Neuron (in vitro differentiated cells): ENCODE results near the gene SLC9A8.

Experiments used
- H2AFZ ChIP-seq: one replicate; pipeline ENCODE4 v1.6.1; 2013; ENCODE audit warnings: low read depth, mild to moderate bottlenecking, inconsistent platforms, low read length, moderate library complexity
- H3K27me3 ChIP-seq: one replicate; pipeline ENCODE4 v1.6.1; 2013; ENCODE audit warnings: low read length; ENCODE audit not compliant: insufficient read depth
- H3K36me3 ChIP-seq: one replicate; pipeline ENCODE4 v1.6.1; 2013; ENCODE audit warnings: low read length; ENCODE audit not compliant: insufficient read depth
- H3K4me1 ChIP-seq: one replicate; pipeline ENCODE4 v1.6.1; 2013; ENCODE audit warnings: low read length; ENCODE audit not compliant: insufficient read depth
- H3K4me3 ChIP-seq: 2 replicates; pipeline ENCODE4 v1.5.1; 2013; ENCODE audit warnings: mild to moderate bottlenecking, low read length, moderate library complexity
- H3K9me3 ChIP-seq: one replicate; pipeline ENCODE4 v1.6.1; 2013; ENCODE audit warnings: low read length

The SLC9A8 gene

DNA sequence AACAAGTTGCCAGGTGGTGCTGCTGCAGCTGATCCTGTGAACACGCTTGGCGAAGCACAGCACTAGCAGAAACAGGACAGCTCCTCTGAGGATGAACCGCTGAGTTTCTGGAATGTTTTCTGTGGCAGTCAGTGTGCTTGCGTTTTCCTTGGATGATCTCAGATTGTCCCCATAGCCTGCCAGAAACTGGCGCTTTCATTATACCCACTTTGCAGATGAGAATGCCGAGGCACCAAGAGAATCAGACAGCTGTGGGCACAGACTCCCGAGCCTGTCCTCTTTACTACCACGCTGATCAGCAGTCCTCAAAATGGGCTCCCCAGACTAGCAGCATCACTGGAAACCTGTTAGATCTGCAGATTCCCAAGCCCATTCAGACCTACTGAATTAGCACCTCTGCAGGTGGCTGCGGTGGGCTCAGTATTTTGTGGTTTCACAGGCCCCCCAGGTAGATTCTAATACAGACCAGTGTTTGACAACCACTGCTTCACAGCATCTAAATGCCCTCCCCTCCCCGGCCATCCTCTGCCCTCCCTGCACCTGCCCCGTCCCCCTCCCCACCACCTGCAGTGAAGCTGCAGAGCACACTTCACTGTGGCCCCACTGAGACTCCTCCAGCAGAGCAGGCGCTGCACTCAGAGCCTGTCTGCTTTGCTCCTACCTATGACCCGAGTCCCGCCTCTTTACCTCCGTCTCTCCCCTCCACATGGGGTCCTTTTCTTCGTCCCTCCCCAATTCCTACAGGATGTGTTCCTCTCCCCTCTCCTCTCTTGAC lies 73.1 kb downstream of the SLC9A8 start:
- no peak overlapping the region for H3K4me3 ChIP-seq
- H3K4me1 ChIP-seq = peaks cover 25% of the 10 kb centered on the region
- no peaks in the 10 kb centered on the region for H3K27me3 ChIP-seq
- peaks cover 42% of the 10 kb centered on the region for H3K36me3 ChIP-seq
- H2AFZ ChIP-seq = no peak overlapping the region
- H3K9me3 ChIP-seq = no peaks in the 10 kb centered on the region

DNA sequence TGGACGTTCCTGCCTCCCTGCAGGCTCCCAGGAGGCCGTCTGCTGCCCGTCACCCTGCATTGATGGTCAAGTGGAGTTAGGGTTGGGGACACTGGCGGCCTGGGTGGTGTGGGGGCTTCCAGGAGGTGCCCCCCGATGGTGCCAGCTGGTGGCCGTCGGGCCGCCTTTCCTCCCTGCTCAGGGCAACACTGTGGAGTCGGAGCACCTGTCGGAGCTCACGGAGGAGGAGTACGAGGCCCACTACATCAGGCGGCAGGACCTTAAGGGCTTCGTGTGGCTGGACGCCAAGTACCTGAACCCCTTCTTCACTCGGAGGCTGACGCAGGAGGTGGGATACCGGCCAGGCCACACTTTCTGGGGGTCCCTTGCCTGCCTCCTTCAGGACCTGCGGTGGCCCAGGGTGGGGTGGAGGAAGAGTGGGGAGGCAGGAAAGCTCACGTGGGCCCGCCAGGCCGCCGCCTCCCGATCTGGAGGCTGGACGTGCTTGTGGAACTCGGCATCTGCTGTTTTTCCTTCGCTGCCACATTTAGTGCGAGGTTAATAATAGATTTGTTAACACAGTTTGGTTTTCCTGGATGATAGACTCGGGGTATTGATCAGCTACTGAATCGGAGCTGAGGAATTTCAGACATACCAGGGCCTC lies 74.1 kb downstream of the SLC9A8 start:
- Histone ChIP-seq H3K27me3 (no peaks in the 10 kb centered on the region), H2AFZ (no peak overlapping the region), H3K36me3 (peaks cover 38% of the 10 kb centered on the region), H3K9me3 (no peaks in the 10 kb centered on the region), H3K4me1 (peaks cover 35% of the 10 kb centered on the region), H3K4me3 (no peak overlapping the region)

DNA sequence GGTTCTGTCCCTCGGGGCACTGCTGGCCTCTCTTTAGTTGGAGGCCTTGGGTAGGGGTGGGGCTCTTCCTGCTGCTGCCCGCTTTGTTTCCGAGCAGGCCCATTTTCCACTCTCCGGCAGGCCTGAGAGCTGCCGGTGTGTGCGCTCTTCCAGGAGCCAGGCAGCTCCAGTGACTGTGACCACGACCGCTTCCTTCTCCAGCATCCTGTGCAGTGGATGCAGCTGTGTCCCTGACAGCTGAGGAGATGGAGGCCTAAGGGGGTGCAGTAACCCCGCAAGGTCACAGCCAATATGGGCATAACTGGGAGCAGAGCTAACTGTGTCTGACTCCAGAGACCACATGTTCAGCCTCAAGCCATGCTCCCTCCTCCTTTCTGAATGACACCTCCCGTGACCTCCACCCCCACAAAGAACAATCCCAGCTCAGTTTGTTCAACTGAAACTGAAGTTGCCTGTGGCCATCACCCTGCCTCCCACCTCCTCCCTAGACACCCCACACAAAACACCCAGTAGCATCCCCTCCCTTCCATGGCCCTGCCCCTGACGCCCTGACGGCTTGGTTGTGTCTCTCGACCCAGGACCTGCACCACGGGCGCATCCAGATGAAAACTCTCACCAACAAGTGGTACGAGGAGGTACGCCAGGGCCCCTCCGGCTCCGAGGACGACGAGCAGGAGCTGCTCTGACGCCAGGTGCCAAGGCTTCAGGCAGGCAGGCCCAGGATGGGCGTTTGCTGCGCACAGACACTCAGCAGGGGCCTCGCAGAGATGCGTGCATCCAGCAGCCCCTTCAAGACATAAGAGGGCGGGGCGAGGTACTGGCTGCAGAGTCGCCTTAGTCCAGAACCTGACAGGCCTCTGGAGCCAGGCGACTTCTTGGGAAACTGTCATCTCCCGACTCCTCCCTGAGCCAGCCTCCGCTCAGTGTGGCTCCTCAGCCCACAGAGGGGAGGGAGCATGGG lies 74.9 kb downstream of the SLC9A8 start:
- Histone ChIP-seq H2AFZ (no peak overlapping the region), H3K27me3 (no peaks in the 10 kb centered on the region), H3K4me3 (no peak overlapping the region), H3K36me3 (peaks cover 34% of the 10 kb centered on the region), H3K4me1 (peaks cover 43% of the 10 kb centered on the region), H3K9me3 (no peaks in the 10 kb centered on the region)

DNA sequence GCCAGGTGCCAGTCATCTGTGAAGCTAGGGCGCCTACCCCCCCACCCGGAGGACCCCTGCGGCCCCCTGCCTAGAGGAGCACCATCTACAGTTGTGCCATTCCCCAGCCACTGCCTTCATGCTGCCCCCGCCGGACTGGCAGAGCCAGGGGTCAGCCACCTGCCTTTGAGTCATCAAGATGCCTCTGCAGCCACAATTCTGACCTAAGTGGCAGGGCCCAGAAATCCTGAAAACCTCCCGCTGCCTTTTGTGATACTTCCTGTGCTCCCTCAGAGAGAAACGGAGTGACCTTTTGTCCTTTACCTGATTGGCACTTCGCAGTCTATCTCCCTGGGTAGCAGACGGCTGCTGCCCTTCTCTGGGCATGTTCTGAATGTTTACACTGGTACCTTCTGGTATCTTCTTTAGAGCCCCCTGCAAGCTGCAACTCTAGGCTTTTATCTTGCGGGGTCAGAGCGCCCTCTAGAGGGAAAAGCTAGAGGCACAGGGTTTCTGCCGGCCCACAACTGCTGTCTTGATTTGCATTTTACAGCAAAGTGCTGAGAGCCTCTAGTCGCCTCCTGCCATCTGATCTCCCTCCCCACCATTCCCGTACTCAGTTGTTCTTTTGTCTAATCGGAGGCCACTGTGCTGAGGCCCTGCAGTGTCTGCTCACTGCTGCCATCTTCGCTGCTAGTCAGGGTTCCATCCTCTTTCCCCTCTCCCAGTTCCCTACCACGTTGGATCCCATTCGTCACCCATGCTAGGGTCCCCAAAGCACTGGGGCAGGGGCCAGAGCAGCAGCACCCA lies 75.8 kb downstream of the SLC9A8 start:
- peaks cover 29% of the 10 kb centered on the region for H3K36me3 ChIP-seq
- no peak overlapping the region for H2AFZ ChIP-seq
- H3K9me3 ChIP-seq = no peaks in the 10 kb centered on the region
- H3K27me3 ChIP-seq = no peaks in the 10 kb centered on the region
- H3K4me3 ChIP-seq = no peak overlapping the region
- peaks cover 52% of the 10 kb centered on the region for H3K4me1 ChIP-seq

DNA sequence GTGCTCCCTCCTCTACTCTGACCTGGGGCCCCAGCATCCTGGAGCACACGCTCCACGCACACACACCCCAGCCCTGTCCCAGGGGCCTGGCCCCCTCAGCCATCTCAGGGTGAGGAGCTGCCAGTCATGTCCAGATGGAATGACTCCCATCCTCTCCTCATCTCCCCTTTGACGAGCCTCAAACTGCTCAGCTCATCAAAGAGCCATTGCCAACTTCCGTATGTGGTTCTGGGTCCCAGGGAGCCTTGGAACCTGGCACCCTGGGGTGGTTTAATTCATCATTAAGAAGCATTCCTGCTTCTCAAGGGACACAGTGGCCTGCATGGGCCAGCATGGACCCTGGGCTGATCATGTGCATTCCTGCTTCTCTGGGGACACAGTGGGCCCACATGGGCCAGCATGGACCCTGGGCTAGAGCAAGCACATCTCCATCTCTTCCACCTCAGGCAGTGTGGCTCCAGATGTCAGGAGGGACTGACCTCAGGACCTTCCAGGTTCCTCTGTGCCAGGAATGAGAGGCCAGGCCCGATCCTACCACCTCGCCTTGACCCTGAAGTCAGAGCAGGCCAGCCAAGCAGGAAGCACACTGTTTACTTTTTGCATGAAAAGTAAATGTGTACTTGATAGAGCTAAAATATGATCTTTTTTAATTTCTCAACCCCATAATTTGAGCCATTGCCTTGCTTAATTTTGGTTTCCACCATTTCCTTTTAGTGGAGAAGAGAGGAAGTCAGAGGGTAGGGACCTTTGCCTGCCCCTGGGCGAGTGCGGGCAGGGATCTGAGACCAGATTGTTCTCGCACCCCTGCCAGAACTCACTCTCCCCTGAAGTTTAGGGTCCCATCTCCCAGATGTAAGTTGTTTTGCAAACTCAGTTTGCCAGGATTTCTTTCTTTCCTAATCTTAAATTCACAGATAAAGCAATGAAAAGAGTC lies 76.6 kb downstream of the SLC9A8 start:
- no peaks in the 10 kb centered on the region for H3K27me3 ChIP-seq
- H3K36me3 ChIP-seq = peaks cover 22% of the 10 kb centered on the region
- H3K4me3 ChIP-seq = no peak overlapping the region
- no peaks in the 10 kb centered on the region for H3K9me3 ChIP-seq
- H2AFZ ChIP-seq = no peak overlapping the region
- peaks cover 58% of the 10 kb centered on the region for H3K4me1 ChIP-seq

DNA sequence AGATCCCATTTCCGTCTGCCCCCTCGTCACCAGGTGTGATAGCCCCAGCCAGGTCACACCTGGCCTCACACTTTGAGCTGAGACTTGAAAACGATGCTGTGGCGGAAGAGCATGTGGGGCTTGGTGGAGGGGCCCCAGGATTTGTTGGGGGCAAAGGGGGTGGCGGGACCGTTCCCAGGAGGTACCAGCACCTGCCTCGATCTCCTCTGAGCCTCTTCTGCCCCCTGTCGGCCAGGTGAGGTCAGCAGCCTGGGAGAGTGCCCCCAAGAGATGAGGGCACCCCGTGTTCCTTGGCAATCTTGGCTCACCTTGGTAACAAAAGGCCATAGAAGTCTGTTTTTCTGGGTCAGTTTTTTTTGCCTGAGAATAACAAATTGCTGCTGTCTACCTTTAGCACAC lies 77.3 kb downstream of the SLC9A8 start:
- Histone ChIP-seq H3K4me1 (peaks cover 58% of the 10 kb centered on the region), H3K4me3 (no peak overlapping the region), H3K9me3 (no peaks in the 10 kb centered on the region), H3K36me3 (peaks cover 18% of the 10 kb centered on the region), H3K27me3 (no peaks in the 10 kb centered on the region), H2AFZ (no peak overlapping the region)

DNA sequence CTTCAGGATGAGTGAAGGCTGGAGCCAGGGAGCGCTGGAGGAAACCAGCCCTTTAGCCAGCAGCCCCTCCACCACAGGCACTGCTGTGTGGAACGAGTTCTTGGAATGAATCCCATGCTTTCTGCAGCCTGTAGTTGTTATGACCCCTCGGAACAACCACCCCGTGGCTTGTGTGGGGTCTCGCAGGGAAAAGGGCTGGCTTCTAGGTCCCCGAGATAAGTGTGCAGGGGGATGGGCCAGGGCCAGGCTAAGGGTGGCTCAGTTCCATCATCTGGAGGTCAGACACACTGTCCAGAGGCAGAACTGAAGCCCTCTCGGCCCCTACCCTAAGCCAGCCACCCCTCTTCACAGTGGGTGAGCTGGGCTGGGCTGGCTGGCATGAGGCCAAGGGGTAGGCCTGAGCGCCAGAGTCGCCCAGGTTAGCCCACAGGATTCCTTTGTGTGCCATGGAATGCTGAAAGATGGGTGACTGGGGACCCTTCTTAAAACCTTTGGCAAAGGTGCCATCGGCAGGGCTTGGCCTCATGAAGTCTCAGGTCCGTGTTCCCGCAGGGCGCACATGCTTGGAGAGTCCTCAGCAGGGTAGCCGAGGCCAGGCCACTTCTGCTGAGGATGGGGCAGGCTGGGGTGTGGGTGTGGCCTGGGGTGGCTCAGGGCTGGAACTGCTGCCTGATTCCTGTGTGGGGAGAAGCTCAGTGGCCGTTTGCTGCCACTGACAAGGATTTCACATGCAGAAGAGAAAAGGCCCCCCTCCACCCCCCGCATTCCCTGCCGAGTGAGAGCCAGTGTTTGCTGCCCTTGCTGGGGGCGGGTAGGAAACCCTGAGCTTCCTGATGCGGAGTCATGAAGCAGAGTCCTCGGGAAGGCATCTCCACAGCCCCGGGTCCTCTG lies 78.1 kb downstream of the SLC9A8 start:
- H2AFZ ChIP-seq = no peak overlapping the region
- peaks cover 58% of the 10 kb centered on the region for H3K4me1 ChIP-seq
- no peak overlapping the region for H3K4me3 ChIP-seq
- H3K27me3 ChIP-seq = no peaks in the 10 kb centered on the region
- peaks cover 11% of the 10 kb centered on the region for H3K36me3 ChIP-seq
- no peaks in the 10 kb centered on the region for H3K9me3 ChIP-seq

DNA sequence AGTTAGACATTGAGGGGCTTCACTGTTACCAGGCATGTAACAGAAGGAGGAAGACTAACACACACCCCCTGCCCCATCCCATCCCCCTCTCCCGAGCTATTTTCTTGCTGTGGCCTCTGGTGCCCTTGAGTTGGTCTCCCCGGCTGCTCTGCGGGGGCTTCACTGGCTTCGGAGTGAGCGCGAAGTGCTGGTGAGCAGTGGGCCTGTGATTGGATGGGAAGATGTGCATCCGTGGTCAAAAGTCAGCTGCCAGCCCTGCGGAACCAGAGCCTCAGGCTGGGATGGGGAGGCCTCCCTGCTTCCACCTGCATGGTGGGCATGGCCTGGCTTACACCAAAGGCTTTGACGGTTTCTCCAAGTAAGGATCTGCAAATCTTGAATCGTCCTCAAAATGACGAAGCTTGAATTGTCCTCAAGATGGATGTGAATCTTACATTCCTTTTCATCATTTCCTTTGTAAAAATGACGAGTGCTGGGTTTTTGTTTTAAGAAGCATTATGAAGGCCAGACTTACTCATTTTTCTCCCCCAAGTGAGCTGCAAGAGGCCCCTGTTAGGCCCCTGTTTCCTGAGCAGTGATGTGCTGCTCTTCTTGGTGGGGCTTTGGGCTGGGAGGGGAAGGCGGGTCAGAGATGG lies 79.0 kb downstream of the SLC9A8 start:
- no peaks in the 10 kb centered on the region for H3K27me3 ChIP-seq

DNA sequence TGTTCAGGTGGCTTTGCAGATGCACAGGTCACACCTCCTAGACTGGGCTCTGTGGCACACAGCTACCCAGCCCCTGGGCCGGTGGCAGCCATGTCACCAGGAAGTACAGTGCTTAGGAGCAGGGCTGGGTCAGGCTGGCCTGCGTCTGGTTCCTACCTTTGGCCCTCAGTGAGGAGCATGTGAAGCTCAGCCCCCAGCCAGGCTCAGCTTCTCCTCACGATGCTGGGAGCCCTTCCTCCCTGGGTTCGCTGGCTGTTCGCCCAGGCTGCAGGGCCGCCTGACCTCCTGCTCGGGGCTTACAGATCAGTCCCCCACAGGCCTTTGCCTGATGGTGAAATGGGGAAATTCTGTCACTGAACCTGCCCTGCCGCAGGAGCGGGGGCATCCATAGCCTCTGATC lies 79.6 kb downstream of the SLC9A8 start:
- Histone ChIP-seq H2AFZ (no peak overlapping the region), H3K4me1 (peaks cover 57% of the 10 kb centered on the region), H3K9me3 (no peaks in the 10 kb centered on the region), H3K4me3 (no peak overlapping the region), H3K36me3 (peaks cover 4% of the 10 kb centered on the region), H3K27me3 (no peaks in the 10 kb centered on the region)

More for the DNA sequence above, 79.0 kb downstream of the SLC9A8 start:
- Histone ChIP-seq H3K36me3 (peaks cover 6% of the 10 kb centered on the region), H2AFZ (no peak overlapping the region), H3K4me3 (no peak overlapping the region), H3K4me1 (peaks cover 58% of the 10 kb centered on the region), H3K9me3 (no peaks in the 10 kb centered on the region)

DNA sequence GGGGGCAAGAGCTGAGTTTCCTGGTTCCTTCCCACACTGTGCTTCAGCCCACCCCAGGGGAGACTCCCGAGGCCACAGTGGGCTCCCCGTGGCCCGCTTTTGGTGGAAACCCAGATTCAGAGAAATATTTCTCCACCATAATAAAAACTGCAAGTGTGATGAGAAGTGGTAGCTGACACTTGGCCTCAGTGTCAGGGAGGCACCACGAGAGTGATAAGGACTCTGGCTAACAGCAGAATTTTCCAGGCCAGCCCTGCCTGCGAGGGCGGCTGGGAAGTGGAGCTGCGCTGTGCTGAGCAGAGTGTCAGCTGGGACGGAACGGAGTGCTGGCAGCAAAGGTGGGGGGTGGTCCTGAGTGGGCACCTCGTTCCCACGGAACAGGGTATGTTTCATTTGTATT lies 80.2 kb downstream of the SLC9A8 start:
- no peak overlapping the region for H3K4me3 ChIP-seq
- H3K9me3 ChIP-seq = no peaks in the 10 kb centered on the region
- H3K4me1 ChIP-seq = peaks cover 51% of the 10 kb centered on the region
- no peaks in the 10 kb centered on the region for H3K27me3 ChIP-seq
- no peaks in the 10 kb centered on the region for H3K36me3 ChIP-seq
- H2AFZ ChIP-seq = no peak overlapping the region
